ENCODE results near the gene CHMP1A. TPM values are rescaled to one million over a fixed set of nuclear protein-coding genes. Genes with fewer than 3 reads are reported as not detected.
"Not testable (repeated sequence)": the region's sequence is repeated elsewhere in the genome, so short reads cannot be mapped to it uniquely, and the experiment has no call there.

The CHMP1A gene
- polyA plus RNA-seq, 1 donor (not counting 4 experiments of a cell fraction or from before 2014, with no cell fraction given), result 64.1 TPM

GRCh38 chr16:89695086-89695874 is 37.8 kb upstream of the CHMP1A start:
- Histone ChIP-seq H3K27ac (ENCODE audit: control insufficient read depth, insufficient read depth, low read length) (no peak overlapping the region), H3K79me2 (ENCODE audit: control insufficient read depth, insufficient read depth, low read length) (peaks cover under 1% of the 10 kb centered on the region), H3K4me1 (ENCODE audit: control insufficient read depth, extremely low read depth, insufficient read depth, low read length) (peaks cover 4% of the 10 kb centered on the region), H3K9me1 (ENCODE audit: control insufficient read depth, extremely low read depth, insufficient read depth, low read length) (no peaks in the 10 kb centered on the region), H3K4me3 (ENCODE audit: control insufficient read depth in 2 of 3, extremely low read depth in 1 of 3, insufficient read depth in 2 of 3, low read depth in 1 of 3, low read length in 3 of 3) (no peak overlapping the region), H3K36me3 (ENCODE audit: control insufficient read depth in 2 of 2, extremely low read depth in 1 of 2, insufficient read depth in 2 of 2, low read length in 2 of 2) (peaks cover 31 to 37% of the 10 kb centered on the region in 2 experiments), H3K4me2 (ENCODE audit: control insufficient read depth, extremely low read depth, insufficient read depth, low read depth, low read length) (no peak overlapping the region), H3K27me3 (ENCODE audit: control insufficient read depth, extremely low read depth, insufficient read depth, low read length) (no peaks in the 10 kb centered on the region), H4K20me1 (ENCODE audit: control insufficient read depth, extremely low read depth, insufficient read depth, low read length) (no peaks in the 10 kb centered on the region), H2AFZ (ENCODE audit: control insufficient read depth, low read length) (no peak overlapping the region), H3K9me3 (ENCODE audit: control insufficient read depth, low read depth, low read length) (no peaks in the 10 kb centered on the region), H3K9ac (ENCODE audit: control insufficient read depth, extremely low read depth, insufficient read depth, low read length) (no peak overlapping the region)
- dilution Hi-C loops (cut with MboI; ENCODE audit: extremely low pct_ligation_motif_present, low sequenced_read_pairs), result no loop called here
- FAIRE-seq, result no peak
- TF ChIP-seq EZH2 (IDR thresholded peaks at IDR 0.05; ENCODE audit: low read length), result no peak
- no peak for TF ChIP-seq CTCF (optimal IDR thresholded peaks at IDR 0.05 in 1 of 3, IDR thresholded peaks at IDR 0.05 in 1 of 3, conservative IDR thresholded peaks at IDR 0.05 in 1 of 3; ENCODE audit: extremely low read depth in 1 of 3, insufficient read depth in 2 of 3, low read length in 3 of 3)
- no peak for DNase-seq (ENCODE audit: low read depth, low spot score)

- H4K20me1 ChIP-seq (ENCODE audit: control insufficient read depth, extremely low read depth, insufficient read depth, low read length); H3K4me2 ChIP-seq (ENCODE audit: control insufficient read depth, extremely low read depth, insufficient read depth, low read depth, low read length); H3K9me1 ChIP-seq (ENCODE audit: control insufficient read depth, extremely low read depth, insufficient read depth, low read length); H3K4me3 ChIP-seq (ENCODE audit: control insufficient read depth in 2 of 3, extremely low read depth in 1 of 3, insufficient read depth in 2 of 3, low read depth in 1 of 3, low read length in 3 of 3); DNase-seq (ENCODE audit: low read depth, low spot score); H3K9me3 ChIP-seq (ENCODE audit: control insufficient read depth, low read depth, low read length); H3K27me3 ChIP-seq (ENCODE audit: control insufficient read depth, extremely low read depth, insufficient read depth, low read length); H3K79me2 ChIP-seq (ENCODE audit: control insufficient read depth, insufficient read depth, low read length); dilution Hi-C loops (cut with MboI; ENCODE audit: extremely low pct_ligation_motif_present, low sequenced_read_pairs); H3K27ac ChIP-seq (ENCODE audit: control insufficient read depth, insufficient read depth, low read length); H3K4me1 ChIP-seq (ENCODE audit: control insufficient read depth, extremely low read depth, insufficient read depth, low read length); H2AFZ ChIP-seq (ENCODE audit: control insufficient read depth, low read length); FAIRE-seq; H3K9ac ChIP-seq (ENCODE audit: control insufficient read depth, extremely low read depth, insufficient read depth, low read length): not testable (repeated sequence)
- H3K36me3 ChIP-seq (ENCODE audit: control insufficient read depth in 2 of 2, extremely low read depth in 1 of 2, insufficient read depth in 2 of 2, low read length in 2 of 2), result peaks cover 31 to 40% of the 10 kb centered on the region in 2 experiments
Measured at GRCh38 chr16:89694784-89695085, 37.2 kb upstream of the CHMP1A start.
